Peyer's patch (tissue), 4 donors: ENCODE measurements around the gene GTPBP2. TPM values are rescaled to one million over a fixed set of nuclear protein-coding genes. Genes with fewer than 3 reads are reported as not detected.

Experiments
- DNase-seq, 3 donors: peaks; one replicate each; pipeline ENCODE4 v3.0.0-alpha.2; 2017 to 2019
- H3K27ac ChIP-seq, 4 donors: fragments of 200-600 bp; sonication (generic); one replicate each; pipeline ENCODE4 v1.5.1; 2016 to 2019
- H3K27me3 ChIP-seq, 2 donors: fragments of 200-600 bp; sonication (generic); one replicate each; pipeline ENCODE4 v1.5.1; 2019
- H3K36me3 ChIP-seq, 3 donors: fragments of 200-600 bp; sonication (generic); one replicate each; pipeline ENCODE4 v1.5.1; 2016 to 2019
- H3K4me1 ChIP-seq, 4 donors: fragments of 200-600 bp; sonication (generic); one replicate each; pipeline ENCODE4 v1.5.1; 2016 to 2019
- H3K4me3 ChIP-seq, 4 donors: fragments of 200-600 bp; sonication (generic); 1 replicate in 3 of 4; 2 replicates in 1 of 4; pipeline ENCODE4 v1.5.1; 2016 to 2019; ENCODE audit warnings: mild to moderate bottlenecking in 1 of 4
- H3K9me3 ChIP-seq, 4 donors: fragments of 200-600 bp; sonication (generic); one replicate each; pipeline ENCODE4 v1.5.1; 2016 to 2019; ENCODE audit warnings: mild to moderate bottlenecking in 1 of 4
- POLR2A ChIP-seq, 2 donors: fragments of 450-650 bp; IDR thresholded peaks; one replicate each; pipeline ENCODE4 v1.5.1; 2017; ENCODE audit warnings: antibody characterized with exemption in 2 of 2, mild to moderate bottlenecking in 2 of 2, moderate library complexity in 2 of 2
- total RNA-seq, 4 donors: library from RNA; depleted of rRNA; stranded (reverse); fragments of >200 nt; gene quantifications; one replicate each; pipeline ENCODE4 v1.1.0, GENCODE V29; 2016
- TF ChIP-seq, protein P1 (sequence below), 6 experiments: fragments of 450-650 bp in 4 of 6; fragments of 200-600 bp in 2 of 6; sonication (generic) in 1 of 6; IDR thresholded peaks; one replicate each; pipeline ENCODE4 v1.5.1; 2017 to 2019; ENCODE audit warnings: antibody characterized with exemption in 6 of 6, mild to moderate bottlenecking in 3 of 6, moderate library complexity in 1 of 6

GTPBP2 gene
- total RNA-seq, 4 donors from 2014 or later, result 73.4 to 118 (median 88.4) TPM

DNA sequence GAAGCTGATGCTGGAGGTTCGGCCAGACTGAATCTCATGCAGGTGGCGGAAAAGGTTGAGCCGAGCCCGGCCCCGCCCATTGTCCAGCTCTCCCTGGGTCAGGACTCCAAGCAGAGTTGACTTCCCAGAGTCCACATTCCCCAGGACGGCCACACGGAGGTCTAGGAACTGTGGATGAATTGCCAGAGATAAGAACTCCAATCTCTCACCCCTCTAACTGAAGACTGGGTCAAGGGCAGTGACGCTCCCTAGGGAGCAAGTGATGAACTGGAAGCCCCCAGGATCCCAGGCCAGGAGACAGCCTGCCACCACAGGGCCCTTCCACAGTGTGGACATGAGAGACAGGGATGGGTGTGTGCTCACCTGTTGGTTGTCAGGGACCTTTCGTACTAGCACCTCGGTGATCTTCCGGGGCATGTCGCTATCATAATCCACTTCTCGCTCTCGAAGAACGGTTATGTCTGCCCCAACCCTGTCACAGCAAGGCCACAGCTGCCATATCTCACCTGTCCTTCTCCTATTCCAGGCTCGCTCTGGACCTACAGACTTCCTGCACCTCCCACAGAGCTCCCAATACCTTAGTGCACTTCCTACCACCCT lies 3.6 kb downstream of the GTPBP2 start:
- no peaks in the 10 kb centered on the region for H3K27me3 ChIP-seq
- peaks cover 0 to 22% (median 3%) of the 10 kb centered on the region in 4 donors for H3K4me1 ChIP-seq
- no peak overlapping the region for H3K27ac ChIP-seq
- TF ChIP-seq, protein P1, sequence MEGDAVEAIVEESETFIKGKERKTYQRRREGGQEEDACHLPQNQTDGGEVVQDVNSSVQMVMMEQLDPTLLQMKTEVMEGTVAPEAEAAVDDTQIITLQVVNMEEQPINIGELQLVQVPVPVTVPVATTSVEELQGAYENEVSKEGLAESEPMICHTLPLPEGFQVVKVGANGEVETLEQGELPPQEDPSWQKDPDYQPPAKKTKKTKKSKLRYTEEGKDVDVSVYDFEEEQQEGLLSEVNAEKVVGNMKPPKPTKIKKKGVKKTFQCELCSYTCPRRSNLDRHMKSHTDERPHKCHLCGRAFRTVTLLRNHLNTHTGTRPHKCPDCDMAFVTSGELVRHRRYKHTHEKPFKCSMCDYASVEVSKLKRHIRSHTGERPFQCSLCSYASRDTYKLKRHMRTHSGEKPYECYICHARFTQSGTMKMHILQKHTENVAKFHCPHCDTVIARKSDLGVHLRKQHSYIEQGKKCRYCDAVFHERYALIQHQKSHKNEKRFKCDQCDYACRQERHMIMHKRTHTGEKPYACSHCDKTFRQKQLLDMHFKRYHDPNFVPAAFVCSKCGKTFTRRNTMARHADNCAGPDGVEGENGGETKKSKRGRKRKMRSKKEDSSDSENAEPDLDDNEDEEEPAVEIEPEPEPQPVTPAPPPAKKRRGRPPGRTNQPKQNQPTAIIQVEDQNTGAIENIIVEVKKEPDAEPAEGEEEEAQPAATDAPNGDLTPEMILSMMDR (IDR thresholded peaks at IDR 0.05), result no peak
- TF ChIP-seq POLR2A (IDR thresholded peaks at IDR 0.05), result no peak
- DNase-seq, result no peak
- H3K36me3 ChIP-seq, result peaks cover 0 to 59% (median 0%) of the 10 kb centered on the region in 3 donors
- H3K4me3 ChIP-seq, result no peak overlapping the region
- H3K9me3 ChIP-seq, result no peaks in the 10 kb centered on the region

DNA sequence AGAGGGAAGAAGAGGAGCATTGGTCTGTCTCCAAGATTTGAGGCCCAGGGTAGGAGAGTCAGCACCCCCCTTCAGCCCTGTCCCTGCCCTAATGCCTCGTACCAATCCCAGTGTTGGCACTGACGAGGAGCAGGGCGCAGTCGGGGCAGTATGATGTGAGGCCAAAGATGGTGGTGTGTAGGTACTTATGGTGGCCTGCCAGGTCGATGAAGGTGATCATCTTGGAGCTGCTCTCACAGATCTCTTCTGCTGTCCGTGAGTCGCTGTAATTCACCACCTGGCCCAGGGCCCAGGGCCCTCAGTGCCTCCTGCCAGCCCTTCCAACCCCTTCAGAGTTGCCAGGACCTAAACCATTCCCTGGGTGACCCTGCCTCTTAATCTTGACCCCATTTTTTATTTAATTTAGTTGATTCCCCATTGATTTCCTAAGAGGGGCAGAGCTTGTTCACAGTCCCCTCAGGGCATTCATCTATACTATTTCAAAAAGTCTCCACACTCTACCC lies 4.2 kb downstream of the GTPBP2 start:
- H3K4me1 ChIP-seq, result peaks cover 0 to 18% (median 0%) of the 10 kb centered on the region in 4 donors
- no peak for TF ChIP-seq POLR2A (IDR thresholded peaks at IDR 0.05)
- TF ChIP-seq, protein P1 (IDR thresholded peaks at IDR 0.05), result no peak
- H3K36me3 ChIP-seq, result peaks cover 0 to 66% (median 0%) of the 10 kb centered on the region in 3 donors
- H3K27ac ChIP-seq, result no peak overlapping the region
- no peak for DNase-seq
- no peak overlapping the region for H3K4me3 ChIP-seq
- H3K9me3 ChIP-seq, result no peaks in the 10 kb centered on the region
- no peaks in the 10 kb centered on the region for H3K27me3 ChIP-seq

DNA sequence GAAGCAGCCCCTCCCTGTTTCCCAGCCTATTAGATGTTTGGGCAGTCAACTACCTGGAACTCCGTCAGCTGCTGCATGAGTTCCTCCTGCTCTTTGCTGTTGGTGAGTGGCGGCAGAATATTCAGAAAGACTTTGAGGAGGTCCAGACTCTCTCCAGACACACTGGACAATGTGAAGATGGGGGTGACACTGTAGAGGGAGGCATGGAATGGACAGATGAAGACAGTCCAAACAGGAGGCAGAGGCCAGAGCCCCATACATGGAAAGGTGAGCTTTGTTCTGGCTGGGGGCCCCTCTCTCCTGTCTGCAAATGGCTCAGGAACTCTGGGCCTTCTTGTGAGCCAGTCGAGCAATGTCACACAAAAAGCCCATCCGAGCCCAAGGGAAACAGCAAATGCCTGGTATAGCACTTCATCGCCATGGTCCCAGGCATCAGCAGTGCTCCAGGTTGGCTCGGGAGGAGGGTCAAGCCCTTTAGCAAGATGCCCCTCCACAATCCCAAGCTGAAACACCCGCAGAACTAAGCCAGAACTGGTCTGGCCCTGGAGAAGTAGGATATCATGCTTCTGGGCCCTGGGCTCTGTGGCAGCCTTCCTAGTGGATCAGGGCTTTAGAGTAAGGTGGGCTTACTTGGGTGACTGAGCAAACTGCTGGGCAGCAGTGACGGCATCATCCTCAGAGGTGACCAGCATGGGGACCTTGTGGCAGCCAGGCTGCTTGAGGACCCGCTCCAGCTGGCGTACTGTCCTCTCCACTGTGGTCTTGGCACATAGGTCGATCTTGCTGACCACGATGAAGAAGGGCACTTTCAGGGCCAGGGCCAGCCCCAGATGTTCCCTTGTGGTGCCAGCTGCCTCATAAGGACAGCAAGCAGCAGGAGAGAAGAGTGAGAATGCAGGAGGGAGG lies 4.9 kb downstream of the GTPBP2 start:
- no peak overlapping the region for H3K27ac ChIP-seq
- H3K9me3 ChIP-seq, result no peaks in the 10 kb centered on the region
- no peak overlapping the region for H3K4me3 ChIP-seq
- peaks cover 0 to 68% (median 0%) of the 10 kb centered on the region in 3 donors for H3K36me3 ChIP-seq
- no peaks in the 10 kb centered on the region for H3K27me3 ChIP-seq
- H3K4me1 ChIP-seq, result peaks cover 0 to 18% (median 0%) of the 10 kb centered on the region in 4 donors
- TF ChIP-seq POLR2A (IDR thresholded peaks at IDR 0.05), result no peak
- TF ChIP-seq, protein P1 (IDR thresholded peaks at IDR 0.05), result no peak
- no peak for DNase-seq

DNA sequence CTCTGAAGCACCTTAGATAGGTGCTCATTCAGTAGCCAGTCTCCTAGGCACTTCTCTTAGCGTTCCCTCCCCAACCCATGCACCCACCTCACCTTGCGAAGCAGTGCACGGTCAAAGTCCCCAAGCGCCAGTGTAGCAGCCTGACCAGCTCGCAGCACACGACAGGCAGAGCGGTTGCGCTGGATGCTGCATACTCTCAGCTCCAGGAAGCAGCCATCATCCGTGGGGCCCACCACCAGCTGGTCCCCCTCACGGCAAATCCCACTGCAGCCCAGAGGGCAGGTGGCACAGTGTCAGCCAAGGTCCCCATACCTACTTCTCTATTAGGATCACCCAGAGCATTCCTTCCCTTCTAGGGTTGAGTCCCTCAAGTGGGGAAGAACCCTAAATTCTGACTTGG lies 6.5 kb downstream of the GTPBP2 start:
- TF ChIP-seq POLR2A (IDR thresholded peaks at IDR 0.05), result no peak
- TF ChIP-seq, protein P1 (IDR thresholded peaks at IDR 0.05), result no peak
- no peak for DNase-seq
- Histone ChIP-seq H3K4me3 (no peak overlapping the region), H3K36me3 (peaks cover 0 to 68% (median 0%) of the 10 kb centered on the region in 3 donors), H3K27me3 (no peaks in the 10 kb centered on the region), H3K9me3 (no peaks in the 10 kb centered on the region), H3K27ac (no peak overlapping the region), H3K4me1 (peaks cover 0 to 9% (median 0%) of the 10 kb centered on the region in 4 donors)

DNA sequence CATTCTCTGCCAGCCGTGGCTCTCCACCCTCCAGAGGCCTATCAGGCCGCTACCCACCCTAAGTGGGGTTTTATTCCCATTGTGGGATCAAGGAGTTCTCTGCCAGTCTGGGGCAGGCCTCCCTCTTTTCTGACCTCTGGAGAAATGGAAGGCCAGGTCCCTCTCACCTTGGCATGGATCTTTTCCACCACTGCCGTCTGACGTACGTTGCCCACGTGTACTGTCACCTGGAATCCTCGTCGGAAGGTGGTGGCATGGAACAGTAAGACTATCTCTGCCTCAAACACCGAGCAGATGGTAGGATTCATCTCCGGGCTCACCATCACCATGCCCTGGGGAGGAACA lies 7.3 kb downstream of the GTPBP2 start:
- TF ChIP-seq, protein P1 (IDR thresholded peaks at IDR 0.05), result no peak
- no peak for TF ChIP-seq POLR2A (IDR thresholded peaks at IDR 0.05)
- peak in 1 of 3 donors; percentile 12 for DNase-seq
- Histone ChIP-seq H3K36me3 (peaks cover 0 to 68% (median 0%) of the 10 kb centered on the region in 3 donors), H3K27ac (no peak overlapping the region), H3K9me3 (no peaks in the 10 kb centered on the region), H3K4me1 (peaks cover 0 to 2% (median 0%) of the 10 kb centered on the region in 4 donors), H3K27me3 (no peaks in the 10 kb centered on the region), H3K4me3 (no peak overlapping the region)
